Left colon (tissue), 2 donors: Measurements from ENCODE around the gene PNLIPRP3. TPM values are rescaled to one million over a fixed set of nuclear protein-coding genes. Genes with fewer than 3 reads are reported as not detected.
A peak's percentile ranks its signal among the peaks of the same experiment; 100 is the strongest.

Experiments used
- ATAC-seq: fragments of 200-7000 bp; cut with Tn5 transposase; one replicate; pipeline ENCODE4 v1.9.1; 2020; ENCODE audit warnings: mild to moderate bottlenecking, moderate library complexity
- DNase-seq, 2 donors: peaks; one replicate each; pipeline ENCODE4 v3.0.0-alpha.2; 2020
- intact Hi-C, 2 donors: fragments of 100-400 bp; cut with DNase I in 1 of 2; cut with micrococcal nuclease in 1 of 2; formaldehyde crosslinking; loops; one replicate each; pipeline versions ENCODE4 v1.11.2 to v1.14.0; 2022; cut with DNase I, micrococcal nuclease
- total RNA-seq, 2 donors: library from RNA; stranded (reverse); fragmentation: NEBNext Ultra II Directional; extraction: Animal tissue kit (Norgen Biotek cat#: 25700); gene quantifications; one replicate each; pipeline ENCODE4 v1.2.1, GENCODE V29; 2021
- donor health status: DM: no; HTN: no; CAD: no.
- donor health status: DM: yes; HTN: yes; CAD: no.

PNLIPRP3 gene
- total RNA-seq, 2 donors from 2014 or later = 0.14 TPM; not detected in 1

DNA sequence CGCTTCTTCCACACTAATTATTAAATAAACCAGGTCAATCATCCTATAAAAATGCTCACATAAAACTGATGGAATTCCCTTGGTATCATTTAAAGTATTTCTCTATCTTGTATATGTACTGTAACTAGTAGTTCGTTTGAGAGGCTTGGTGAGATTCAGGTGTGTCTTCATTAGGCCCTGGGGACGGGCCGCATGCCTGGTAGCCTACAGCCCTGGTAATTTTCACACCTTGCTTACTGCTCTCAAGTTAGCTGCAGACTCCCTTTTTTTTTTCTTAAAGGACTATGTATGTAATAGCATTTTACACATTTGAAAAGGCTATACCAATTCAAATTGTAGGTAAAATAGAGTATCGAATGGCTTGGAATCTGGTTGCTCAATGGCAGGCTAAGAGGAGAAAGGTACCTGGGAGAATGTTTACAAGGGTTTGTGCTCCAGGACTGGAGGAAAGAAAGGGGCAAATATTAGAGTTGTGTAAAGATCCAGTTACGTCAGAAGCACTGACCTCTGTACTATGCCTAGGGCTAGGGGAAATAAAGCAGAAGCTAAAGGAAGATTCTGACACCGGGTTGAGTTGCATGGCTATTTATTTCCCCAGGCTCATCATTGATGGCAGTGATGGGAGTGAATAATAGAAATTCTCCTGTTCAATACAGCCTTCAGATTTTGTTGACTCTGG, 59.3 kb downstream of the PNLIPRP3 start:
- intact Hi-C loops = no loop called here

GRCh38 chr10:116487522-116488430, 60.1 kb downstream of the PNLIPRP3 start:
- intact Hi-C loops = no loop called here
- DNase-seq = no peak
- no peak for ATAC-seq

More for the DNA sequence above, 59.3 kb downstream of the PNLIPRP3 start:
- DNase-seq (no peak), ATAC-seq (no peak)

GRCh38 chr10:116489460-116489859, 61.8 kb downstream of the PNLIPRP3 start:
- ATAC-seq (no peak), DNase-seq (no peak)
- intact Hi-C loops = no loop called here

DNA sequence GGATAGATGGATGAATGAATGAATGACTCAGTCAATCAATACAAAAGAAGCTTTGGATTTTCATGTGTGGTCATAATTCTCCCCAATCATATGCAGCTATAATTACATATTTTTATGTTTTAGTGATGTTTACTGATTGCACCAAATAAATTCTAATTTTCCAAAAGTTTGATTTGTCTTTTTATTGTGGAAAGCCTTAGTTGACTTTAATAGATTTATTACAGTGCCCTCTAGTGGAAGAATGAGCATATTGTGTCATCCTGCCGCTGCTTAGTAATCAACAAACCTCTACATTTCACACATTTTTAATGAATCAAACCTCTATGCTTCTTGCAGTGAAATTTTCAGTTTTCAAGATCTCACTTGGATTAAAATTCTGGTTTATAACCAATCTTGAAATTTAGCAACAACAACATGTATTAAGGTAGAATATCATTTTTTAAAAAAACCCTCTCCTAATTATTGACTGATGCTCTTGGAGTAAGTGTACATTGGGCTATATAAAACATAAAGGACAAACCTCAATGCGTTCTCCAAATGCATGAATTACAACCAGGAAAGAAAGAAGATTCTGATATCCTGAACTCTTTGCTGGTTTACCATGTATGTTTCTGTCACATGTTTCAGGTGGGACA, 62.5 kb downstream of the PNLIPRP3 start:
- DNase-seq (no peak), ATAC-seq (no peak)
- intact Hi-C loops = no loop called here

DNA sequence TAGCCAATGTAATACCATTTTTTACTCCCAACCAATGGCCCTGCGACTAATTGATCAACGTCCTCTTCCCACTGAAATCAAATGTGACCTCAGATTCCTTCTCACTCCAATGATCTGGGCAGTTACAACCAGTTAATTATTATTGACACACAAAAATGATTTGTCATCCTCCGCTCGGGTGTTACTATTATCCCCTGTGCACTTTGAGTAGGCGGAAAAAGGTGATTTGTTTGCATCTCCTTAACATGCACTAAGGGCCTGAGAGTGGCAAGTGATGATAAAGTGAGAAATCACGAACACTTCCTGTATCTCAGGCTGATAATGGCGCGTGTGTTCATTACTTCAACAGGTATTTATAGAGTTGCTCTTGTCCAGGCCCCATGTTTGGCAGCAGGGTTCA, 77.1 kb downstream of the PNLIPRP3 start:
- intact Hi-C loops = no loop called here
- no peak for ATAC-seq
- no peak for DNase-seq

- DNase-seq (no peak), ATAC-seq (no peak)
- intact Hi-C loops = no loop called here
These were observed 82.9 kb downstream of the PNLIPRP3 start for GRCh38 chr10:116510565-116510964.

- ATAC-seq (no peak), DNase-seq (no peak)
- intact Hi-C loops = no loop called here
These were observed 83.7 kb downstream of the PNLIPRP3 start for GRCh38 chr10:116511365-116511764.

DNA sequence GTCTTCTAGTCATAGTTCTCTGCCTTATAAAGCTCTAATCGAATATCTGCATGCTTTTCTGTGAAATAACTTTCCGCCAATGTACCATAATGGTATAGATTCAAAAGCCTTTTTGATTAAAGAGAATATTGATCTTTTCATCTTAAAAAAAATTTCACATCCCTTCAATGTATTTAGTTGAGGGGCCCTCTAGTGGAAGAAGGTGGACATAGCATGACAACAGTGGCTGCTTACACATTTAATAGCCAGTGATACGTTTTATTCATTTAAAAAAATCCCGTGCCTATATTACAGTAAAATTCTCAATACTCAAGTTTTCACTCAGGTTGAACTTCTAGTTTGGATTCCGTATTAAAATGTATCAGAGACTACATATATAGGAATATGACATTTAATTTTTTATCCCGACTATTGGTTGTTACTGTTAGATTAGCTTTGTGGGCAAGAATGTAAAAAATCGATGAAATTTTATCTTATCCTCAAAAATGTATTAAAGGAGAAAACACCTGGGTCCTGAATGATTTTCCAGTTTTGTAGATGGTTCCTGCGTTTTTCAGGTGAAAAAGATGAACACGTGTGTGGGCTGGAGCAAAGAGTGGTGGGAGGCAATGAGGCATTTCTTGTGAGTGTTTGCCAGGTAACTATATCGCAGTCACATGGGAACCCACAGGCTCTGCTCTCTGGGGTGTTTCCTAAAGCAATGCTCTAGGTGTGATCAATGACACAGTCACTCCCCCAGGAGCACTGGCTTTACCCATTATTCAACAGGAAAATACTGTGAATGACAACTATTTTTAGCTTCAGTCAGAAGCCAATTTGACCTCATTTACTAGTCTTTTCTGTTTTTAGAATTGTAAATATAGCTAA, 94.0 kb downstream of the PNLIPRP3 start:
- ATAC-seq (no peak), DNase-seq (peak in 1 of 2 donors; percentile 27)
- intact Hi-C loops = no loop called here

DNA sequence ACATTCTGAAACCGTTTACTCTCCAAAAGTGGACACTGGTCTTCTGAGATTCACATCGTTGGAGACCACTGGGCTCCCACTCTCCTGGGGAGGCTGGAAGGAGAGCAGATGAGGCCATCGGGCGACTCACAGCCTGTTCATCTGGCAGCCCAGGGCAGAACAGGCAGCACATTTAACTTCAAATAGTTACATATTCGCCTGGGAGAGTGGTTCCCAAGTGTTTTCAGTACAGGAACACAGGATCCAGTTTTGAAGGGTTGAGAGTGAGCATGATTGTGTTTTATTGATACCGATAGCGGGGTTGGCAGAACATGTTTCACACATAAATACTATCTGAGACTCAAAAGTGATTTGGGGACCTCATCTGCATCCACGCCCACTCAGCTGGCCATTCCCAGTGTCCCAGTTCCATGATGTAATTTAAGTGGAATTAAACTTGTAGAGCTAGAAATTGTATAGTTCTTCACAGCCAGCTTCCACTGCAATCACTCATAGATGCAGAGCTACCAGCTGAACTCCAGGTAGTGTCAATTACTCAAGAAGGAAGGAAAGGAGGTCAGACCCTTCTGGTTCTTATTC, 95.2 kb downstream of the PNLIPRP3 start:
- DNase-seq (no peak), ATAC-seq (no peak)
- intact Hi-C loops = no loop called here

DNA sequence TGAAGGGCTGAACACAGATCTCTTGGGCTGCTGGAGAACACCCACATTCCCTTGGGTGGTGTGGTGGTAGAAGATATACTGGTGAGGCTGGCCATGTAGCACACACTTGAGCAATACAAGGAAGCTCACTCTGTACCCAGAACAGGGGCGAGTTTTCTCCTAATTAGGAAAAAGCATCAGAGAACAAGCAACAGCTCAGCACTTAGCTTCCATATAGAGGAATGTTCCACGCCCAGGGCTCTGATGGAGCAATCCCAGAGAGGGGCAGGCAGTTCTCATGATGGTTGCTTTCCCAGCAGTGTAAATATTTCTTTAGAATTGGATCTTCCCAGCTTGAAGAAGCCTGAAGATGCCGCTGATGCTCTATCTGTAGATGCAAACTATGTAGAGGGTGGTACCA, 97.1 kb downstream of the PNLIPRP3 start:
- DNase-seq (no peak), ATAC-seq (no peak)
- intact Hi-C loops = no loop called here

DNA sequence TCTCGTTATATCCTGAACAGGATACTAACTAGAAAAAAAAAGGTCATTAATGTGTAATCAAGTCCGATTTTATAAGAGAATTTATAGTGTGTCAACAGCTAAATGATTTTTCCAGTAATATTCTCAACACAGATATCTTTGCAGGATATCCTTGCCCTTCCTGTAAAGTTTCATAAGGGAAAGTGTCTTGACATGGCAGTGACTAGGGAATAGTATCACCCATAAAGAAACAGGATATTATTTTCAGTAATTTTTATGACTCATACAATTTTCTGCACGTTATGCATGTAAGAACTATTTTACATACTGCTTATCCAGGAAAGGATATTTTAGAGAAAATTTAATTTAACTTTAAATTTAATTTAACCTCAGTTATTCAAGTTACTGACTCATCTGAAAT, 98.6 kb downstream of the PNLIPRP3 start:
- intact Hi-C loops = no loop called here
- ATAC-seq = no peak
- DNase-seq = no peak

Other genes with a start within 250 kb of the PNLIPRP3 start
- gene GFRA1, start 154.6 kb upstream of the PNLIPRP3 start, total RNA-seq = 1 to 10 TPM; 2.6 to 5.1 TPM
- gene CCDC172, start 103.4 kb upstream of the PNLIPRP3 start, total RNA-seq = not detected
- under 1 TPM in 1 of 2 donors, not detected in 1; 0.89 TPM for gene PNLIP, start 118.1 kb downstream of the PNLIPRP3 start, total RNA-seq
- gene PNLIPRP1, start 163.1 kb downstream of the PNLIPRP3 start, total RNA-seq = under 1 TPM; 0.50 to 0.82 TPM
- gene PNLIPRP2, start 193.1 kb downstream of the PNLIPRP3 start, total RNA-seq = 10 to 100 TPM; 10.3 to 10.7 TPM